Stimulated activated CD4-positive, alpha-beta T cell treated with anti-CD3 and anti-CD28 coated beads, Interleukin-2, amount 100 ng/mL, for 48 hours (primary cell): ENCODE measurements around the gene ZNF592.

ENCODE experiments used
- DNase-seq, 2 donors: peaks; one replicate each; pipeline ENCODE4 v3.0.0-alpha.2; 2020

Gene ZNF592

DNA sequence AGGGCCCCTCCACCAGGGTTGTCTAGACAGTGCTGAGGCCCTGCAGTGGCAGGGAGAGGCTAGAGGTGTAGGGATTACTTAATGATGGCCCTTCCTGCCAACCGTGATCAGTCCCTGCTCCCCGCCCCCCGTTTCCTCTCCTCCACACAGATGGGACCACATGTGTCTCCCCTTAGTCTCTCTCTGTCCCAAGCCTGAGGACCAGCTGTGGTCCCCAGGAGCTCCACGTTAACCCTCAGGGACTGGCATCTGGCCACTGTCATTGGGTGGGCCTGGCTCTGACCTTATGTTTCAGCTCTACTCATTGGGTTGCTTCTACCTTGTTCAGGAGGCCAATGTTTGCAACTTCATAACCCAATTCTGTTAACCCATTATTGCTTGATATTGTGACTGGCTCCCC, 62.8 kb downstream of the ZNF592 start:
- DNase-seq: no peak

- DNase-seq: no peak
These were observed 63.4 kb downstream of the ZNF592 start for GRCh38 chr15:84811828-84812227.

DNA sequence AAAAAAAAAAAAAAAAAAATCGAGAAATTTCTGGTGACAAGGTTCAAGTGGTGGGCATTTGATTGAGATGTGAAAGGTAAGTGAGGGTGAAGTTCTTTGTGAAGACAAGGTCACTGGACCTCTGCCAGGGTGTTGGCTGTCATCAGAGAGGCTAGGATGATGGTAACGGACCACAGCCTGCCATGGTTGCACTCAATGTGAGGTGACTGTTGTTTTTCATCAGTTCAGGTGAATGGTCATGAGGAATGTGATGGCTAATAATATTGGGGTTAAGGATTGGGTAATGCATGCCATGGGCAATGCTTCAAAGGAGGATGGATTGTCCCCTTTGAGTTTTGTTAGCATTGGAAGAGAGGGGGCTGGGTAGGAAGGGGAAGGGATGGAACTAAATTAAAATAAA, 64.5 kb downstream of the ZNF592 start:
- DNase-seq: no peak

DNA sequence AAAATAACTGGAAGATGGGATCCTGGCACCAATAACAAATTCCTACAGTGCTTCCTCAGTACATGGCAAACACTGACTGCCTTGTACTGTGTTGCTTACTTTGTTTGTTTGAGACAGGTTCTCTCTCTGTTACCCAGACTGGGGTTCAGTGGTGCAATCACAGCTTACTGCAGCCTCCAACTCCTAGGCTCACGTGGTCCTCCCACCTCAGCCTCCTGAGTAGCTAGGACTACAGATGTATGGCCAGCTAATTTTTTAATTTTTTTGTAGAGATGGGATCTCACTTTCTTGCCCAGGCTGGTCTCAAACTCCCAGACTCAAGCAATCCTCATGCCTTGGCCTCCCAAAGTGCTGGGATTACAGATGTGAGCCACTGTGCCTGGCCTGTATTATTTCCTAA, 65.0 kb downstream of the ZNF592 start:
- no peak for DNase-seq

GRCh38 chr15:84813931-84814330, 65.5 kb downstream of the ZNF592 start:
- DNase-seq: no peak

DNA sequence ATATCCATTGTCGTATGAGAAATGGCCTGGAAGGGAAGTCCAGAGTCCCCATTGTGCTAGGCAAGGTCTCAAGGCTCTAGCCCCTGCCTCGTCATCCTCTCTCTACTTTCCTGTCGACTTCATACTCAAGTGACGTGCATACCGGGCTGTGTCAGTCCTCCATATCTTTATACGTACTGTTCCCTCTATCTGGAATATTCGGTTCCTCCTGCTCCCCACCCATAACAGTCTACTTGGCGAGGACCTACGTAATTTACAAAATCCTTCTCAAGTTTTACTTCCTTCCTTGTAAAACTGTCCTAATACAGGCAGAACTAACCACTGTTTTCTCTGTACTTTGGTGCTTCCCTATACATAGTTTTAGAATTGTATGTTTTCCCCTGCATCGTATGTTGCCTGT, 66.5 kb downstream of the ZNF592 start:
- DNase-seq: no peak

DNA sequence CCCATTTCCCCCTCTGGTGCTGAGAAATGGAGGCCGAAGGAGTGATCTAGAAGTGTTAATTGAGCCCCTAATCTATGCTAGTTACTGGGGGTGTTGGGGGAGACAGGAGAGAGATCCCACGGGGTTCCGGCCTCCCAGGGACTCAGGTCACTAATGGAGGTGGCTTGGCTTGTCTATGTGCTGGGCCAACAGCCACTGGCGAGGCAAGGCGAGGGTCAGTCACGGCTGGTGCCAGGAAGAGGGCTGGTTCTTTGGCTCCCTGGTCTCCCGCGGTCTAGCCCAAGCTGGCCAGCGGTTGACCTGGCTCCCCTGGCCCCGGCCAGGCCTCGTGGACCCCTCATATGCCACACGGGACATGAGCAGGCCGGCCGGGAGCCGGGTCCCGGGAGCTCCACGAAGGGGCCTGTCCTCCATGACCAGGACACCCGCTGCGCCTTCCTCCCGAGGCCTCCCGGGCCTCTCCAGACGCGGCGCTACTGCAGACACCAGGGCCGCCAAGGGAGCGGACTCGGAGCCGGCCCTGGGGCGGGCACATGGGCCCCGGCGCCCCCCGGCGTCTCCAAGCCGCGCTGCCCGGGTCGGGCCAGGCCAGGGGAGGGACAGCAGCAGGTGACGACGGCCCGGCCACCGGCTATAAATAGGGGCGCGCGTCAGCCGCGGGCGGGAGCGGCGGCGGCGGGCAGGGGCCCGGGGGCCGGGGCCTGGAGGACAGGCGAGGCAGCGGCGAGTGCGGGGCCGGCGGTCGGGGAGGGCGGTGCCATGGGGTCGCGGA, 68.5 kb downstream of the ZNF592 start, which contains the start of gene ALPK3:
Gene ALPK3 (plus strand): TSS at position 663 of the 772 bp plus-strand sequence. CDS start 97 bp downstream, at position 760.
- no peak for DNase-seq

DNA sequence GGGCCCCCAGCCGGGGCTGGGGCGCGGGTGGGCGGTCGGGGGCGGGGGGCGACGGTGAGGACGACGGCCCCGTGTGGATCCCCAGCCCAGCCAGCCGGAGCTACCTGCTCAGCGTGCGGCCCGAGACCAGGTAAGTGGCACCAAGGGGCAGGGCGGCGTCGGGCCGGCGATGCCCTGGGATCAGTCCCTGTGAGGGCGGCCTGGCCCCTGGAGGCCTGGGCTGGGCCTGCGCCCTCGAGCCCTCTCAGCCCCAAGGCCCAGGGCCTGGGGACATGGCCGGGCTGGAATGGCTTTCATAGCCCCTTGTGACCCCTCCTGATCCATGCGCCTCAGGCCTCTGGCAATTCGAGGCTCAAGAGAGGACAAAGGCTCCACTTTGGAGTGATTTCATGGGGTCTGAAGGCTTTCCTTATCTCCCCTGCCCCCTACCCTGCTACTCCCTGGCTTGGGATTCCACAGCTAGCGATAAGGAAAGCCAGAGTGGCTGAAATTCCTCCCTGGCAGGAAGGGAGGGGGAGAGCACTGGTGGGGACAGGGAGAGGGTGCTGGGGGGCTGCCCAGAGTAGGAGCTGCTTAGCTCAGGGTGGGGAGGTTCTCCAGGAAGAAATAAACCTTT, 69.2 kb downstream of the ZNF592 start:
- no peak for DNase-seq

DNA sequence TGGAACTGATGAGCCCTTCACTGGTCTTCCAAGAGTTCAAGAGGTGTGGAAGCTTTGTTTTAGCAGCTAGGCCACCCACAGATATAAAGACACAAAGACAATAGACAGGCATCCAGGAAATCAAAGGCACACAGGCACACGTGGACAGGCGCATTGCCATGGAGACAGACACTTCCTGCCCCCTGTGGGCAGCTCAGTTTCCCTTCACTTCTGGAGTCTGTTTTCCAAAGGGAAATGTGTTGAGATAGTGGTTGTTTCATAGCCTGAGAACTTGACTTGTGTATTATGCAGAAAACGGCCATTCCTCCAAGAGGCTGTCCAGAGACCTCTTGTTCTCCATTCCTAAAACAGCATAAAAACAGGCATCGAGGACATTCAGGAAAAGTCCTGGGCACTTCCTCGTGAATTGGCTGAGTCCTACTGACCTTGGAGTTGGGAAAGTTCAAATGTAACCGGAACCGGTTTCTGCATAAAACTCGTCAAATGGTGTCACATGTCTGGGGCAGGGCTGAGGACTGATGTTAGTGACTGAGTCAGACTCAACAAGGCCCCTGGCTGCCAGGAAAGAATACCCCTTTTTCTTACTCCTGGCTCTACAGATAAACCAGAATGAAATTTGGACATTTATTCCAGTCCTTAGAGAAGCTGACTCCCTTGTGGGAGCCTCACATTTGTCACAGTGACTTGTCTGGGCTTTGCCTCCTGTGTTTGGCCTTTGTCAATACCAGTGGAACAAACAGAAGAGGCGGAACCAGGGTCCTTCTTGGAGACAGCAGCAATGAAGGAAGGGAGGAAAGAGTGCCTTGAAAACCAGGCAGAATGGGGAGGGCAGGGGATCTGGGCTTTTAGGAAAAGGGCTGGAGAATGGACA, 70.1 kb downstream of the ZNF592 start:
- DNase-seq: no peak

DNA sequence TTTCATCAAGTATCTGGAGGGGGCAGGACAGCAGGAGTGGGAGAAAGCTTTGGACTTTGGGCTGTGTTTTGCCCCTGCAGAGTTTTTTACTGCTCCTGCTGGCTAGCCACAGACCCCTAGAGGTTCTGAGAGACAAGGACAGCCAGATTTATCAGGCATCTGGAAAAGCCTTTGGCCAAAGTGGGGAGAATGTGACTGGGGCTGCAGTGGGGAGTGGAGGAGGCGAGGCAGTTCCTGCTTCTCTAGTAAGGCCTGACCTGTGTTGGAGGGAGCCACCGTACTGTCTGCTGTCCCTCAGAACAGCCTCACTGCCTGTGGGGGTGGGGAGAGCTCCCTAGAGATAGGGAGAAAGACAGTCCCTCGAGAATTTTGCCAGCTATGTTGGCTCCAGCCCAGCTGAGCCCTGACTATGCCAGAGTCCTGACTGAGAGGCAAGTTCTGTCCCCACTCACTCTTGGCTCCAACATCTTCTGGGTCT, 70.9 kb downstream of the ZNF592 start:
- no peak for DNase-seq

GRCh38 chr15:84819791-84820190, 71.4 kb downstream of the ZNF592 start:
- DNase-seq: no peak

GRCh38 chr15:84821501-84822021, 73.2 kb downstream of the ZNF592 start:
- DNase-seq: no peak

DNA sequence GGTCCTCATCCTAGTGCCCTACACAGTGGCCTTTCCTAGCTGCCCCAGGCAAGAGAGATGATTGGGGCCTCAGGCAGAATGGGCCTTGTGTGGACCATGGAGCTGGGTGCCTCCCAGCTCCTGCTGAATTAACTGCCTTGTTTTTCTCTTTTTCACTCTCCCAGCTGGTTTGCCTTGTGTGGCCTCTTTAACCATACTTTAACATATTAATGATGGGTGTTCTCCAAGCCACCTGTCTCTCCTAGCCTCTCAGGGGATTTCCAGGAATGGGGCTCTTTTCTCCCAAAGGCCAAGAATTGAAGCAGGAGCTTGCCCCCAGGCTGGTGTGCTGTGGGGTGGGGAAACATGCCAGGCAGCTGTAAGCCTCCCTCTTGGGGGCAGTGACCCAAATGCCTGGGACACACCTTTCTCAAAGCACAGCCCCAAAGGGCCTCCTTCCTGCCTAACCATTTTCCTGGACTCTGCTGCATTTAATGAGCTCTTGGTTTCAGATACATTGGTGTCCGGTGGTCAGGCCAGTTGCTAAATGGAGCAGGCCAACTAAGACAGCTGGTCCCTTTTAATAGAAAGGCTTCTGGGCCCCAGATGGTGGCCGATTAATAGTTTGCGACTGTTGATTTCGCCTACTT, 74.4 kb downstream of the ZNF592 start:
- no peak for DNase-seq

DNA sequence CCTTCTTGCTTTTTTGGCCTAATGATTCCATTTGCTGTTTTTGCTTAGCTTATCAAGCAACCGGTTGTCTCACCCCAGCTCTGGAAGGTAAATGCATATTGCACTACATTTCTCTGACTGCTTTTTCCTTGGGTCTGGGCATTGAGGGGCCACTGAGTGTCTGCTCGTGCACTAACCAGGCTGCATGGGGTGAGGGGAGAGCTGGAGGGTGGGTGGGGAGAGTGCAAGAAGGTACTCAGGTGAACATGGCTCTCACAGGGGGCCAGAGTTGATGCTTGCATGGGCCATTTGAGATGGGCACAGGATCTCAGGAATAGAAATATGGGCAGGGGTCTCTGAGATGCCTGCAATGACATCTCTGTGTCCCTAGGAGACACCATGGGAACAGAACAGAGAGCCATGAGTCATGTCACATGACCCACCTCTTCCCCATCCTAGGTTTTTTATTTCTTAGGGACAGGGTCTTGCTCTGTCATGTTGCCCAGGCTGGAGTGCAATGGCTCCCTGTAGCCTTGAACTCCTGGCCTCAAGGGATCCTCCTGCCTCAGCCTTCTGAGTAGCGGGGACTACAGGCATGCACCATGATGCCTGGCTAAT, 75.0 kb downstream of the ZNF592 start:
- no peak for DNase-seq

- DNase-seq: no peak
These were observed 76.0 kb downstream of the ZNF592 start for GRCh38 chr15:84824260-84825007.

DNA sequence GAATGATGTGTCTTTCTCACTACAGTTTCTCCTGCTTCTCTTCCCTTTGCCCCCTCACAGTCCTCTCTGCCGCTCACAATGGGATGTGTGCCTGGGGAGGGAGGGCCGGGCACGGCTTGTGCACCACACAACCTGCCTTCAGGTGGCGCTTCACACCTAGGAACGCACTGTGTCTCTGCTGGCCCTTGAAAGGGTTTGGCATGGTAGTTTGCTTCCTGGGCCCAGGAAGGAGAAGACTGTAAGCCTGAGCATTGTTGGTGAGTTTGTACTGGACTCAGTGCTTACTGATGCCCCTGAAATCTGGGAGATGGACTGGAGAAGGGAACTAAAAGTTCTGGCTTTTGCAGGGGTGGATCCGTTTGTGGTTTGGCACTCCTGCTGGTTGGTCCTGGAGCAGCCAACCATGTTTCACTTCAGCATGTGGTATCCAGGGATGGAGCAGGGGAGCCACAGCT, 78.0 kb downstream of the ZNF592 start:
- DNase-seq: peak in 1 of 2 donors; percentile 4

GRCh38 chr15:84827246-84827645, 78.9 kb downstream of the ZNF592 start:
- no peak for DNase-seq

DNA sequence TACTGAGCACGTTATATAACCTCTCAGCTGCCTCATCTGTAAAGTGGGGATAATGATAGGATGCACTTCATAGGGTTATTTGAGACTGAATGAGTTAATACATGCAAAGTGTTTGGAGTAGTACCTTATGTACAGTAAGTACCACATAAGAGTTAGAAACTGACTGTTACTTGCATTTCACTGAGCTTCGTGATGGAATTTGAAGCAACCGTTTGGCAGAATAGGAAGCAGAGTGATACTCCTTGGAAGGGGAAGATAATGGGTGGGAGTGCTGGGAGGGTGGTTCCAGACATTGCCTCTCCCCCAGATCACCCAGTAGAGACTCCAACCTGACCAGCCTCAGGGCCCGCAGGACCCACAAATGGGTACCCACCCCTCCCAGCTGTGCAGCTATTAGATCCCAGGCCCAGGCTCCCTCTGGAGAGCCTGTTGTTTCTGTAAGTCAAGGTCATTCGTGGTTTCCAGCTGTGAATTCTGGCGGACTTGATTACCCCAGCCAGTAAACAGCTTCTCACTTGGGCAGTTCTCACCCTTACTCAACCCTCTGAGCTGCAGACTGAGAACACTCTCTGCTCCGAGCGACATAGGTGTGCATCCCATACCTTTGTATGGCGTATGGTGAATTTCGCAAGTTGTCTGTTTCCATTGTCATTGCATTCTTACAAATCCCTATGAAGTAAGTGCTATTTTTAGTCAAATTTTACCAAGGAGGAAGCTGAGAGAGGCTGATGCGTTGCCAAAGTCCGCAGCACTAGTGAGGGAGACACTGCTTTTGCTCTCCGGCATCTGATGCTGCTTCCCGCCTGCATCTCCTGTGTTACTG, 79.9 kb downstream of the ZNF592 start:
- no peak for DNase-seq

GRCh38 chr15:84829428-84829827, 81.0 kb downstream of the ZNF592 start:
- DNase-seq: no peak

DNA sequence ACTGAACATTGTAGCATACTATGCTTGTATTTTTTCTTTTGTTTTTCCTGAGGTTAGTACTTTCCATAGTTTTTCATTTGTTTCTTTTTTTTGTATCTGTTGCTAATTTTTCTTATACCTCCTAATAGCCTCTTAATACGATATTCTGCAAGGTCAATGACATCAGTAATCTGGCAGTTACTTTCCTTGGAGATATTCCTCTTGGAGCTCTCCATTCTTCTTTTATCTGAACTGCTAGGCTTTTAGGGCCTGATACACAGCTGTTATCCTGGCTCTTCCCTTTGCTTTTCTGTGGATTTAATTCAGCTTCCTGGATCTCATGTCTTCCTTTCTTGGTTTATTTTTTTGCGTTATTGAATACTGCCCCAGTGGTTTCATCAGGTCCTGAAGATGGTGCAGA, 81.6 kb downstream of the ZNF592 start:
- no peak for DNase-seq

DNA sequence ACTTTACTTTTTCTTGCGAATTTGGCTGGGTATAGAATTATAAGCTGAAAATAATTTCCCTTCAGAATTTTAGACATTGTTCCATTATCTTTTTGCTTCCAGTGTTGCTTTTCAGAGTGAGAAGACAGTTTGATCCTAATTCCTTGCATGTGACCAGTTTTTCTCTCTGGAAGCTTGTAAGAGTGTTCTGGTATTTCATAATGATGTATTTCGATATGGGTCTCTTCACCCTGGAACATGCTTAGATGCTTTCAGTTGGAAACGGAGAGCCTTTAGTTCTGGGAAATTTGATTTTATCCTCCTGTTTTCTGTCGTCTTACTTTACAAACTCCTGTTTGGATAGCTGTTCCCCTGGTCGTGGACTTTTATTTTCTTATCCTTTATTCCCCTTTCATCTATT, 82.6 kb downstream of the ZNF592 start:
- no peak for DNase-seq
